Aorta (tissue), 5 donors: ENCODE data around the gene COA1. TPM values are rescaled to one million over a fixed set of nuclear protein-coding genes. Genes with fewer than 3 reads are reported as not detected.

Experiments
- ATAC-seq: fragments of 200-7000 bp; cut with Tn5 transposase; one replicate; pipeline ENCODE4 v1.9.1; 2022; ENCODE audit warnings: moderate library complexity; ENCODE audit not compliant: low FRiP score
- DNase-seq, 2 donors: peaks; one replicate each; pipeline ENCODE4 v3.0.0-alpha.2; 2020
- H3K27ac ChIP-seq, 2 donors: one replicate each; pipeline ENCODE4 v1.5.1; 2013; ENCODE audit warnings: low read length in 2 of 2, mild to moderate bottlenecking in 2 of 2, moderate library complexity in 2 of 2, control low read depth in 1 of 2, inconsistent platforms in 1 of 2, low read depth in 1 of 2
- H3K27me3 ChIP-seq, 2 donors: one replicate each; pipeline ENCODE4 v1.6.1; 2013; ENCODE audit warnings: control low read depth in 1 of 2, low read length in 1 of 2, mild to moderate bottlenecking in 1 of 2, moderate library complexity in 1 of 2; ENCODE audit not compliant: insufficient read depth in 2 of 2, control insufficient read depth in 1 of 2
- H3K36me3 ChIP-seq, 2 donors: one replicate each; pipeline ENCODE4 v1.6.1; 2013; ENCODE audit warnings: control low read depth in 1 of 2, low read length in 1 of 2, mild to moderate bottlenecking in 1 of 2; ENCODE audit not compliant: insufficient read depth in 2 of 2, control insufficient read depth in 1 of 2
- H3K4me1 ChIP-seq, 2 donors: one replicate each; pipeline ENCODE4 v1.6.1; 2013; ENCODE audit warnings: low read length in 2 of 2, control low read depth in 1 of 2, mild to moderate bottlenecking in 1 of 2, moderate library complexity in 1 of 2; ENCODE audit not compliant: insufficient read depth in 2 of 2, control insufficient read depth in 1 of 2
- H3K4me3 ChIP-seq, 2 donors: one replicate each; pipeline ENCODE4 v1.5.1; 2013; ENCODE audit warnings: low read length in 2 of 2, control low read depth in 1 of 2, mild to moderate bottlenecking in 1 of 2
- H3K9me3 ChIP-seq: one replicate; pipeline ENCODE4 v1.6.1; 2013; ENCODE audit warnings: mild to moderate bottlenecking, low read length; ENCODE audit not compliant: control insufficient read depth
- WGBS, 2 donors: extraction: QIAGEN DNeasy Blood & Tissue Kit; methylation state at CpG; one replicate each; pipeline ENCODE4 v1.1.7; 2013; 5-methylcytosine and 5-hydroxymethylcytosine counted together
- intact Hi-C, 2 donors: fragments of 100-400 bp; cut with DNase I; formaldehyde crosslinking; loops; one replicate each; pipeline versions ENCODE4 v1.14.2 to v1.15.0; 2022
- polyA plus RNA-seq, 2 donors: library from polyadenylated mRNA; stranded (reverse); fragments of 200-250 nt; gene quantifications; one replicate each; pipeline ENCODE4 v1.2.3, GENCODE V29; 2013
- total RNA-seq, 2 donors: library from RNA; stranded (reverse); fragmentation: NEBNext Ultra II Directional; extraction: Animal tissue kit (Norgen Biotek cat#: 25700); gene quantifications; one replicate each; pipeline ENCODE4 v1.2.1, GENCODE V29; 2021
- donor health status: healthy with polysubstance abuse.
- donor health status: Bipolar disorder and iron deficiency.
- donor health status: DM: no; HTN: no; CAD: no.
- donor health status: DM: no; HTN: no; CAD: no.
- donor health status: DM: yes; HTN: yes; CAD: no.

The COA1 gene
- total and polyA plus RNA-seq, 4 donors = 36.5 to 57.2 (median 51.5) TPM

DNA sequence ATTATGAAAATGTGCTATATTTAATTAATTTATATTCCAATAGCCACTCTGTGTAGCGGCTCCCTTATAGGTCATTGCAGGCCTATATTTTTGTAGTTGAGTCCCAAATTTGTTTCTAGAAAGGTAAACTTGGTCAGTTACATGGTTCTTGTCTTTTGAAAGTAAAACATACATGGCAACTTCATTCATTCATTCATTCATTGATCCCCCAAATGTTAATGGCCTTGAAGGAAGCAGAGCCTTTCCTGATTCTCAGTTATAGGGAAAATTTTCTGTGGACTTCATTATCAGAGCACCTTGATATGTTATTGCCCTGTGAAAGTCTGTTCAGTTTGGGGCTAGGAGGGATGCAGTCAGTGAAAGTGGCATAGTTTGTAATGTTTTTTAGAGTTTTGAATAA lies 32.1 kb upstream of the COA1 start:
- Histone ChIP-seq H3K4me1 (no peaks in the 10 kb centered on the region), H3K4me3 (no peak overlapping the region), H3K27me3 (no peaks in the 10 kb centered on the region), H3K36me3 (no peaks in the 10 kb centered on the region), H3K9me3 (no peaks in the 10 kb centered on the region), H3K27ac (no peak overlapping the region)
- WGBS, 2 donors = 99 to 100% methylated on average over 1 of the region's 1 CpG
- ATAC-seq (no peak), DNase-seq (no peak)
- intact Hi-C loops = no loop called here

DNA sequence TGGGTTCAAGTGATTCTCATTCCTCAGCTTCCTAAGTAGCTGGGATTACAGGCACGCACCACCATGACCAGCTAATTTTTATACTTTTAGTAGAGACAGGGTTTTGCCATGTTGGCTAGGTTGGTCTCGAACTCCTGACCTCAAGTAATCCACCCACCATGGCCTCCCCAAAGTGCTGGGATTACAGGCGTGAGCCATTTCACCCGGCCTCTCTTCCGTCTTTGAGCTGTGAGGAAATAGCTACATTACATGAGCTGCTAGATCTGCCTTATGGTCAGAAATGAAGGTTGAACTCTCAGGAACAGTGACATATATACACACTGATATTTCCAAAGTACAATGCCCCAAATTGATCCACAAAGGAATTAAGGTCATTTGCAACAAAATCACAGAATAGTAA lies 31.5 kb upstream of the COA1 start:
- H3K36me3 ChIP-seq = no peaks in the 10 kb centered on the region
- no peak overlapping the region for H3K27ac ChIP-seq
- 97% methylated on average over 5 of the region's 5 CpGs for WGBS, 2 donors
- DNase-seq = no peak
- ATAC-seq = no peak
- intact Hi-C loops = no loop called here
- H3K4me3 ChIP-seq = no peak overlapping the region
- no peaks in the 10 kb centered on the region for H3K4me1 ChIP-seq
- H3K9me3 ChIP-seq = no peaks in the 10 kb centered on the region
- H3K27me3 ChIP-seq = no peaks in the 10 kb centered on the region

GRCh38 chr7:43758822-43759683 lies 29.7 kb upstream of the COA1 start:
- H3K4me3 ChIP-seq = peak overlapping the region; percentile 79 to 90
- H3K36me3 ChIP-seq = no peaks in the 10 kb centered on the region
- H3K27me3 ChIP-seq = no peaks in the 10 kb centered on the region
- WGBS, 2 donors = 6 to 7% methylated on average over 42 to 56 of the region's 56 CpGs
- no peaks in the 10 kb centered on the region for H3K9me3 ChIP-seq
- peak; percentile 82 for ATAC-seq
- DNase-seq = peak; percentile 60 to 82
- intact Hi-C loops = no loop called here
- peak overlapping the region in 1 of 2 donors; percentile 7 for H3K27ac ChIP-seq
- no peaks in the 10 kb centered on the region for H3K4me1 ChIP-seq

DNA sequence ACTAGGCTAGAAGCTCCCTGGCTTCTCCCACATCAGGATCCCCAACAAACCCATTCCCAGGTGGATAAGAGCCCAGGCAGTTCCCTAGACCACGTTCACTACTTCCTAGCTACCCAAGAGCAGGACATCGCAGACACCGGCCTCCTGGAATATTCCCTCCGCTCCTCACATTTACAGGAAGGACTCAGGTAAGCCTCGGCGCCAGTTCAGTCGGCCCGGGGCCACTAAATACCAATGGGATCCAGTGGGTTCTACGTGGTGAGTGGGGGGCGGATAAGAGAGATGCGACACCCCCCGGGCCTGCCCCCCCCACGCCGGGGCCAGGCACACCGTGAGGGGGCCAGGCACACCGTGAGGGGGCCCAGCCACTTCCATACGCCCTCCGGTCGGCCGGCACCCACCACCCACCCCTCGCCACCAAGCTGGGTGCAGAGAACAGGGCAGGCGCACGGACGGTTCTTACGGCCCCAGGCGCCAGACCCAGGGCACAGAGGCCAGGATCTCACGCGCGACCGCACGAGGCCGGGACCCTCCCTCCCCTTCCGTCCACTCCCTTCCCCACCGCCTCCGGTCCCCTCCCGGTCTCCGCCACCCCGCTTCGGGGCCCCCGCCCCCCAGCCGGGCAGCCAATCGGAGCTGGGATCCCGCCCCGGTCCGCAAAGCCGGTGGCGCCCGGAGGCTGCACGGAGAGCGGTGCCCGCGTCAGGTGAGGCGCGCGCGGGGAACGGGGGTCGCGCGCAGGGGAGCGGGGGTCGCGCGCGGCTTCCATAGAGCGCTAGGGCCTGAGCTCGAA lies 28.9 kb upstream of the COA1 start, which contains the start of gene BLVRA:
BLVRA (plus strand) TSS at position 652 of the 793 bp plus-strand sequence. CDS start 12,479 bp downstream, outside the sequence.
- DNase-seq (peak; percentile 84 to 90), ATAC-seq (peak; percentile 80)
- intact Hi-C loops = no loop called here
- no peaks in the 10 kb centered on the region for H3K9me3 ChIP-seq
- no peaks in the 10 kb centered on the region for H3K27me3 ChIP-seq
- H3K4me3 ChIP-seq = peak within 1 kb of the TSS; percentile 79 to 90
- H3K36me3 ChIP-seq = no peaks in the 10 kb centered on the region
- peak within 1 kb of the TSS in 1 of 2 donors; percentile 18 for H3K27ac ChIP-seq
- whole genome bisulfite sequencing, 2 donors = 3 to 4% methylated on average over 48 to 67 of the region's 67 CpGs
- H3K4me1 ChIP-seq = no peaks in the 10 kb centered on the region

- 92 to 94% methylated on average over 2 of the region's 2 CpGs for WGBS, 2 donors
- Histone ChIP-seq H3K27me3 (no peaks in the 10 kb centered on the region), H3K4me1 (no peaks in the 10 kb centered on the region), H3K9me3 (no peaks in the 10 kb centered on the region), H3K36me3 (no peaks in the 10 kb centered on the region), H3K27ac (no peak overlapping the region), H3K4me3 (no peak overlapping the region)
- DNase-seq (no peak), ATAC-seq (no peak)
- intact Hi-C loops = no loop called here
Measured at GRCh38 chr7:43757073-43757720, 27.9 kb upstream of the COA1 start.

GRCh38 chr7:43756368-43757072 lies 27.2 kb upstream of the COA1 start:
- no peaks in the 10 kb centered on the region for H3K36me3 ChIP-seq
- H3K4me1 ChIP-seq = no peaks in the 10 kb centered on the region
- H3K27me3 ChIP-seq = no peaks in the 10 kb centered on the region
- intact Hi-C loops = no loop called here
- H3K27ac ChIP-seq = no peak overlapping the region
- WGBS, 2 donors = 88 to 89% methylated on average over 1 of the region's 1 CpG
- DNase-seq (no peak), ATAC-seq (no peak)
- no peak overlapping the region for H3K4me3 ChIP-seq
- no peaks in the 10 kb centered on the region for H3K9me3 ChIP-seq

GRCh38 chr7:43754596-43754995 lies 25.3 kb upstream of the COA1 start:
- H3K27ac ChIP-seq = no peak overlapping the region
- intact Hi-C loops = no loop called here
- ATAC-seq (no peak), DNase-seq (no peak)
- no peaks in the 10 kb centered on the region for H3K9me3 ChIP-seq
- no peaks in the 10 kb centered on the region for H3K4me1 ChIP-seq
- H3K4me3 ChIP-seq = no peak overlapping the region
- H3K27me3 ChIP-seq = no peaks in the 10 kb centered on the region
- WGBS, 2 donors = 83 to 91% methylated on average over 4 of the region's 4 CpGs
- no peaks in the 10 kb centered on the region for H3K36me3 ChIP-seq

- Histone ChIP-seq H3K4me3 (no peak overlapping the region), H3K4me1 (no peaks in the 10 kb centered on the region), H3K27me3 (no peaks in the 10 kb centered on the region), H3K36me3 (no peaks in the 10 kb centered on the region), H3K9me3 (no peaks in the 10 kb centered on the region), H3K27ac (no peak overlapping the region)
- WGBS, 2 donors = 85 to 88% methylated on average over 3 of the region's 3 CpGs
- ATAC-seq = no peak
- intact Hi-C loops = no loop called here
- DNase-seq = no peak
Measured at GRCh38 chr7:43753843-43754242, 24.5 kb upstream of the COA1 start.
